SK-N-SH (cell line): ENCODE measurements around the gene QSOX2.

Source experiments
- EP300 ChIP-seq, 2 experiments: IDR thresholded peaks; 2 replicates each; pipeline versions ENCODE4 v1.4.0 to v1.6.1; 2012; ENCODE audit warnings: borderline replicate concordance in 1 of 2, low read depth in 1 of 2, low read length in 1 of 2
- NFIC ChIP-seq: IDR thresholded peaks from 2 replicates; pipeline ENCODE4 v1.4.0; 2012; ENCODE audit warnings: borderline replicate concordance
- POLR2AphosphoS5 ChIP-seq: IDR thresholded peaks from 2 replicates; pipeline ENCODE4 v1.6.1; 2012; ENCODE audit warnings: low read depth, low read length
- RCOR1 ChIP-seq: fragments of 150-350 bp; IDR thresholded peaks from 2 replicates; pipeline ENCODE4 v1.6.1; 2017; ENCODE audit warnings: antibody characterized with exemption, low read length
- TAF1 ChIP-seq: IDR thresholded peaks from 2 replicates; pipeline ENCODE4 v1.6.1; 2012; ENCODE audit warnings: low read depth, mild to moderate bottlenecking, low read length, moderate library complexity, borderline replicate concordance
- TEAD4 ChIP-seq: IDR thresholded peaks from 2 replicates; pipeline ENCODE4 v1.4.0; 2012; ENCODE audit warnings: mild to moderate bottlenecking, borderline replicate concordance; ENCODE audit not compliant: insufficient read depth
- TF ChIP-seq, protein P1 (sequence below): fragments of 200-600 bp; sonication (generic); IDR thresholded peaks from 2 replicates; pipeline ENCODE4 v1.6.1; 2017; ENCODE audit warnings: antibody characterized with exemption, mild to moderate bottlenecking, moderate library complexity
- TF ChIP-seq, protein P2 (sequence below): IDR thresholded peaks from 2 replicates; pipeline ENCODE4 v1.4.0; 2012; ENCODE audit warnings: low read depth

DNA sequence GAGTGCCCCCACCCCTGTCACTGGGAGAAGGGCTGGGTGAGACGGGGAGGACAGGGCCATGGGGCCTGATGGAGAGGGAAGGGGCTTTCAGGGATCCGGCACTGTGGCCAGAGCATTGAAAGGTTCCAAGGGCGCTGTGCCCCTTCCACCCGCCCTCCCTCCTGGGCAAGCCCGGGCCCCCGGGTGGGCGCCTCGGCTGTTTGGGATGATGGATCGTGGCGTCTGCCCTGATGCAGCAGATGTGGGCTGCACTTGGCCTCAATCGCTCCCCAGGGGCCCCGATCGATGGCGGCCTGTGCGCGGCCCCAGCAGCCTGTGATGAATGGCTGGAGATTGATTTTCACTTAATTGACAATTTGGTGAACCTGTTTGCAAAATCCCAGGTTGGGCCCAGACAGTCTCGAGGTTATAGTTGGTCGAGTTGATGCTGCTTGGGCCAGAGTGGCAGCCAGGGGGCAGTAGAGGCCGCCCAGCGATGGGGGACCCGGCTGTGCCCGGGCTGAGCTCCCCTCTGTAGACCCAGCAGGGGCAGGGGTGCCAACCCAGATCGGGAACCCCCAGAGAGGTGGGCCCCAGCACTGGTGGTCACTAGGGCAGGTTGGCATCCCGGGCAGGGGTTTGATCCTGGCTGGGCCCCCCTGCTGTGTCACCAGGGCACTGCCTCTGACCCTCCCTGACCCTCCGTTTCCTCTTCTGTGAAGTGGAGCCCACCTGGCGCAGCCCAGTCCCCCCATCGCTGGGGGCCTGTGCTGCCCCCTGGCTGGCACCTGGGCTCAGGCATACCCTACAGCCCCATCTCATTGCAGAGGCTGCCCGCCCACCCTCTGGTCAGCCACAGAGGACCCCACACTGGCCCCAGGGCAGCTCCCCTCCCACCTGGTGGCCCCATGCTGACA, 75.4 kb downstream of the QSOX2 start:
- TF ChIP-seq TEAD4, result no peak
- no peak for TF ChIP-seq TAF1
- no peak for TF ChIP-seq RCOR1
- TF ChIP-seq, protein P1, sequence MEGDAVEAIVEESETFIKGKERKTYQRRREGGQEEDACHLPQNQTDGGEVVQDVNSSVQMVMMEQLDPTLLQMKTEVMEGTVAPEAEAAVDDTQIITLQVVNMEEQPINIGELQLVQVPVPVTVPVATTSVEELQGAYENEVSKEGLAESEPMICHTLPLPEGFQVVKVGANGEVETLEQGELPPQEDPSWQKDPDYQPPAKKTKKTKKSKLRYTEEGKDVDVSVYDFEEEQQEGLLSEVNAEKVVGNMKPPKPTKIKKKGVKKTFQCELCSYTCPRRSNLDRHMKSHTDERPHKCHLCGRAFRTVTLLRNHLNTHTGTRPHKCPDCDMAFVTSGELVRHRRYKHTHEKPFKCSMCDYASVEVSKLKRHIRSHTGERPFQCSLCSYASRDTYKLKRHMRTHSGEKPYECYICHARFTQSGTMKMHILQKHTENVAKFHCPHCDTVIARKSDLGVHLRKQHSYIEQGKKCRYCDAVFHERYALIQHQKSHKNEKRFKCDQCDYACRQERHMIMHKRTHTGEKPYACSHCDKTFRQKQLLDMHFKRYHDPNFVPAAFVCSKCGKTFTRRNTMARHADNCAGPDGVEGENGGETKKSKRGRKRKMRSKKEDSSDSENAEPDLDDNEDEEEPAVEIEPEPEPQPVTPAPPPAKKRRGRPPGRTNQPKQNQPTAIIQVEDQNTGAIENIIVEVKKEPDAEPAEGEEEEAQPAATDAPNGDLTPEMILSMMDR, result peak; percentile 77
- TF ChIP-seq, protein P2, sequence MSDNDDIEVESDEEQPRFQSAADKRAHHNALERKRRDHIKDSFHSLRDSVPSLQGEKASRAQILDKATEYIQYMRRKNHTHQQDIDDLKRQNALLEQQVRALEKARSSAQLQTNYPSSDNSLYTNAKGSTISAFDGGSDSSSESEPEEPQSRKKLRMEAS, result no peak
- no peak for TF ChIP-seq NFIC
- TF ChIP-seq POLR2AphosphoS5, result no peak
- no peak for TF ChIP-seq EP300 (IDR thresholded peaks at IDR 0.05; ENCODE audit: borderline replicate concordance in 1 of 2, low read depth in 1 of 2, low read length in 1 of 2)
